ENCODE data around the gene FAM240A.

FAM240A gene

DNA sequence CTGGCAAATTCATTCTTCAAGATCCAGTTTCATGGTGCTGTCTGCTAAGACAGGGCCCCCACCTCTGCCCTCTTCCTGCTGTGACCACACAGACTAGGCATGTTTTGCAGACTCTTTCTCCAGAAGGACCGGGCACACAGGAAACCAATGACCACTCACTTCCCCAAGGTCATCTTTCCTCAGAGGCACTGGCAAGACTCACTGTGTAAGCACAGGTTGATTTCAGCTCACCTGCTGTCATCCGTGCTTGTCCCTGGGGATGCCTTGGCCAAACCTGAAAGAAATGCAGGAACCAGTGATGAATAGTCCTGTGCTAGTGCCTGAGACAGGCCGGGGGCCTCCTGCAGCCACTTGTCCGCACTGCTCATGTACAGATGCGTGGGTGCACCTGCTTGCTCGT, 47.7 kb downstream of the FAM240A start:
- DNase-seq (ENCODE audit: insufficient read length, low spot score) (no peak), FAIRE-seq (no peak)

- FAIRE-seq, result no peak
- DNase-seq (ENCODE audit: insufficient read length, low spot score), result no peak
Measured at GRCh38 chr3:46660543-46661523, 48.5 kb downstream of the FAM240A start.

GRCh38 chr3:46661776-46662766, 49.7 kb downstream of the FAM240A start:
- FAIRE-seq (no peak), DNase-seq (ENCODE audit: insufficient read length, low spot score) (no peak)

- FAIRE-seq (no peak), DNase-seq (ENCODE audit: insufficient read length, low spot score) (no peak)
Measured at GRCh38 chr3:46662771-46663551, 50.6 kb downstream of the FAM240A start.

DNA sequence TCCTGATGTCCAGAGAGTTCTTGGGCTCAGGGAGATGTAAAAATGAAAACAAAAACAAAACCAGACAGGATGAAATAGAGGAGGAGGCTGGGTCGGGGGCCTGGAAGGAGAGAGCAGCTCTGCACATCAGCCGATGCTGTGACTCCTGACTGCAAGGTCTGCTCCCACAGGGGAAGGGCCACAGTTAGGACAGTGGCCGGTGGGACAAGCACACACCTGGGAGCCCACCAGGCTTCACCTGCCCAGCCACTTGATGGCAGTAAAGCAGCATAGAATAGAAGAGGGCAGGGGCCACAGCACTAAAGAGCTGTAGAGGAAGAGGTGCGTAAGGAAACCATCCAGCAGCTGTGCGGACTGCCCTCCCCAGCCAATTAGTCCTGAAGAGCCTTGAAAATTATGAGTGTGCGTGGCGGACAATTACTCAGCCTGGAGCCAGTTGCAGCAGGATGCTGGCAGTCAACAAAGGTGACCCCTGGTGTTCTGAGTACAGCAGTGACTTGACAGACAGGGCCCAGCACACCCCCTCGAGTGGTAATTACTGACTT, 51.3 kb downstream of the FAM240A start:
- DNase-seq (ENCODE audit: insufficient read length, low spot score), result no peak
- no peak for FAIRE-seq

DNA sequence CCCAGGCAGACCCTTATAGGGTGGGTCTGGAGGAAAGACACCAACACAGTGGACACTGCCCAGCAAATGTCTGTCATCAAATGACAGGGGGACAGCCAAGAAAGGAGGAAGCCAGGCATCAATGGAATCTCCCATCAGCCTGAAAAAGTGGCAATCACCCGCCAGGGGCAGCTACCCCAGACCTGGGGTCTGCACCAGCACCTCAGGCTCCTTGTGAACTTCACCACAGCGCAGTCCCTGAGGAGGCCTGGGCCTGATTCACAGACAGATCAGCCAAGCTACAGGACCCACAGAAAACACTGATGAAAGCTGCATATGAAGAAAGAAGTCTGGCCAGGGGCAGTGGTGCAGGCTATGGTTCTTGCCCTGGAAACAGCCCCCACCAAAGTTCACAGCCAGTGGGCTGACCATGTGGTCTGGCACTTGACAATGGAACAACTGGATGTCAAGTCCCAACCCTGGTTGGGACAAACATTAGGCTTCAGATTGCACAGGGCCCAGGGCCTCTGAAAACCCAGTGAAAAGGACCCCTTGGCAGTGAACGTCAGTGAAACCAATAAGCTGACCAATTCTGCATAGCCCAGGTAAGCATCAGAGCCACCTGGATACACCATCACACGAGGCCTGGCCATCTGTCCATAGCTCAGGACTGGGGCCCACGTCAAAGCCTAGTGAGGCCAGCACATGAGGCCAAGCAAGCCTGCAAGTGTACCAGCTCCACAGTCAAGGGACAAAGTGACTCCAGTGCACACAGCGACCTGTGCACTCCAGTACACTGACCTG, 52.1 kb downstream of the FAM240A start:
- DNase-seq (ENCODE audit: insufficient read length, low spot score), result no peak
- no peak for FAIRE-seq

DNA sequence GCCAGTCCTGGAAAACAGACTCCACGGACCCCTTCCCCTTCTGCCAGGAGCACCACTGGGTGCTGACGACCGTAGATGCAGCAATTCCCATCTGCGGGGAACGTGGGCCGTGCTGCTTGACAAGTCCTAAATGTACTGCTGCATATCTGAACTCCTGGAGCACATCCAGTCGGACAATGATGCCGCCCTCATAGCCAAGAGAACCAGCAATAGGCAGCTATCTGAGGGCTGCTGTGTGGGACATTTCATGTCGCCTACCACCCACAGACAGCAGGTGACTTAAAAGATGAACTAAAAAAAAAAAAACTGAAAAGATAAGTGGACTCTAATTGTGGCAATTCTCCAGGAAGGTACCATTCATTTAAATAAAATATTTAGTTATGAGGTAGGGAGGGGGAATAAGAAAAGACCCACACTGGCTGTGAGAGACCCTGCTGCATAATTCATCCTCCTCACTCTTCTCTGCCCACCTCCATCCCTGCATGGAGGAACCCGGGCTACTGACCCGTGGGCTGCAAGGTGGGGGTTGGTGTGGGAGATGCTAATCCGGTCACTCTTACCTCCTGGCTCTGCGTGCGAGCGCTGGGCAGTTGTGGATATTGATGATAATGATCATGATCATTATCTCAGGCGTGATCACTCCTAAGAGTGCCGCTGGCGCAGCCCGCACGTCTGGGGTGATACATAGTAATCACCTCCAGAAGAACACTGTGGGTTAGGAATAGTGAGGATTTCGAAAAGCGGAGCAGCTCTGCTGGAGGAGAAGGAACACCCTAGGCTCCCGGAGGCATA, 52.8 kb downstream of the FAM240A start:
- DNase-seq (ENCODE audit: insufficient read length, low spot score), result no peak

GRCh38 chr3:46665763-46666452, 53.6 kb downstream of the FAM240A start:
- FAIRE-seq (no peak), DNase-seq (ENCODE audit: insufficient read length, low spot score) (peak; percentile 2)

More for the DNA sequence above, 52.8 kb downstream of the FAM240A start:
- no peak for FAIRE-seq

GRCh38 chr3:46666453-46666845, 54.1 kb downstream of the FAM240A start:
- FAIRE-seq (no peak), DNase-seq (ENCODE audit: insufficient read length, low spot score) (no peak)

GRCh38 chr3:46667061-46667621, 54.8 kb downstream of the FAM240A start:
- FAIRE-seq (no peak), DNase-seq (ENCODE audit: insufficient read length, low spot score) (no peak)

GRCh38 chr3:46667657-46668056, 55.3 kb downstream of the FAM240A start:
- FAIRE-seq, result no peak
- DNase-seq (ENCODE audit: insufficient read length, low spot score), result no peak

GRCh38 chr3:46668116-46668515, 55.8 kb downstream of the FAM240A start:
- DNase-seq (ENCODE audit: insufficient read length, low spot score) (no peak), FAIRE-seq (no peak)

DNA sequence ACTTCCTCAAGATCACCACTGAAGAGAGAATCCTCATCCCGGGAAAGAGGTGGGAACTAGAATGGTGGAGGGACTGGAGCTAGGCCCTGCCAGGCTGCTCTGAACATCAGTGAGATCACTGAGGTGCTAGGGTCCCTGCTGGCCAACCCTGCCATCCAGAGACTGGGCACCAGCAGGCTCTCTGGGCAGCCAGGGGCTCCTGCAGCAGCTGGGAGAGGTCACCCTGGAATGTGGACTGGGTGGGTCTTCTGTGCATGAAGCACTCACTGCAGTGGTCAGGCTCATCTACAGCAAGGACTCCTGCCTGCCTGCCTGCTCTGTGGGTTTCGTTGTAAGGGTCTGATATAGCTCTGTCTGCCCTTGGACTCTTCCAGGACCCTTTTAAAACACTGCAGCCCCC, 56.3 kb downstream of the FAM240A start:
- FAIRE-seq (no peak), DNase-seq (ENCODE audit: insufficient read length, low spot score) (no peak)

GRCh38 chr3:46669191-46669999, 57.1 kb downstream of the FAM240A start:
- FAIRE-seq, result no peak

GRCh38 chr3:46670000-46670890, 57.9 kb downstream of the FAM240A start:
- no peak for DNase-seq (ENCODE audit: insufficient read length, low spot score)
- FAIRE-seq, result no peak

More at GRCh38 chr3:46669191-46669999, 57.1 kb downstream of the FAM240A start:
- no peak for DNase-seq (ENCODE audit: insufficient read length, low spot score)

GRCh38 chr3:46670891-46671427, 58.6 kb downstream of the FAM240A start:
- no peak for FAIRE-seq

More at GRCh38 chr3:46670891-46671427, 58.6 kb downstream of the FAM240A start:
- DNase-seq (ENCODE audit: insufficient read length, low spot score), result no peak
